ENCODE results near the gene PPP1R13B. TPM values are rescaled to one million over a fixed set of nuclear protein-coding genes. Genes with fewer than 3 reads are reported as not detected.

The PPP1R13B gene
- total RNA-seq, 4 donors from 2014 or later, result 10.7 to 48.3 (median 23.3) TPM

DNA sequence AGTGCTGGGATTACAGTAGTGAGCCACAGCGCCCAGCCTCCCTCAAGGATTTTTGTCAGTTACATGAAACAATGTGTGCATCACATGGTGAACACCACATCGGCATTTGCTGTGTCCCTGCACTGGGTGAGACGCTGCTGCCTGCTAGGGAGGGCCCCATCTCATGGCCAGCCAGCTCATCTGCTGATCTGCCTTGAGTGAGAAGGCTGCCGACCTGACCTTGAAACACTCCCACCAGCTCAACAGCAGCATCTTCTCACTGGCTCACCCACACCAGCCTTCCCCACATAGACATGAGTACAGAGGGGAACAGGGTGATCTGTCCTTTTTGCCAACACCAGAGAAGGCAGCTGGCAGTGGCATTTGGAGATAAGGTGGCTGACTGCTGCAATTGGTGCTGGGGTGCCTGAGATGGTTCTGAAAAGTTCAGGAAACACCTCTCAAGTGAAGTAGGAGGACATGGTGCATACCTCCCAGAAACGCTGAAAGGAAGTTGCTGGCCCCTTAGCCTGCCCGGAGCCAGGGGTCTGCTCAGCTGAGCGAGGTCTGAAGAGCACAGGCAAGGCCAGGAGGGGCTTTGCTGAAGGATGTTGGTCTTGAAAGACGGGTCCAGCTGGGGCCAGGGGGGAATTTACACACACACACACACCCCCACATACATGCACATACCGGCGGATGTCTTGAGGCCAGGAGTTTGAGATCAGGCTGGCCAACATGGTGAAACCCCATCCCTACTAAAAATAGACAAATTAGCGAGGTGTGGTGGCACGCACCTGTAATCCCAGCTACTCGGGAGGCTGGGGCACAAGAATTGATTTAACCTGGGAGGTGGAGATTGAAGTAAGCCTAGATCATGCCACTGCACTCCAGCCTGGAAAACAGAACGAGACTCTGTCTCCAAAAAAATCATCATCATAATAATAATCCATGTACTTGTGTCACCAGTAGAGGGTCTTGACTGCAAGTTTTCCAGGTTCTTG, 14.3 kb upstream of the PPP1R13B start:
- no peaks in the 10 kb centered on the region for H3K4me1 ChIP-seq
- no peaks in the 10 kb centered on the region for H3K36me3 ChIP-seq
- H3K27me3 ChIP-seq, result no peaks in the 10 kb centered on the region
- H3K27ac ChIP-seq, result no peak overlapping the region
- H3K4me3 ChIP-seq, result no peak overlapping the region
- no peak for TF ChIP-seq EP300 (IDR thresholded peaks at IDR 0.05)
- no peak for TF ChIP-seq CTCF (IDR thresholded peaks at IDR 0.05)
- no peak for TF ChIP-seq POLR2A (IDR thresholded peaks at IDR 0.05)
- DNase-seq (ENCODE audit: low spot score in 2 of 2), result no peak
- no peaks in the 10 kb centered on the region for H3K9me3 ChIP-seq
- 74 to 85% methylated on average over 12 to 14 of the region's 14 CpGs for WGBS, 2 donors

- WGBS, 2 donors, result 69 to 74% methylated on average over 17 of the region's 18 CpGs
- no peak for TF ChIP-seq POLR2A (IDR thresholded peaks at IDR 0.05)
- no peak for TF ChIP-seq EP300 (IDR thresholded peaks at IDR 0.05)
- no peak for TF ChIP-seq CTCF (IDR thresholded peaks at IDR 0.05)
- peaks cover 0 to 13% (median 0%) of the 10 kb centered on the region in 4 donors for H3K4me1 ChIP-seq
- H3K4me3 ChIP-seq, result no peak overlapping the region
- no peak overlapping the region for H3K27ac ChIP-seq
- no peaks in the 10 kb centered on the region for H3K9me3 ChIP-seq
- H3K36me3 ChIP-seq, result no peaks in the 10 kb centered on the region
- no peak for DNase-seq (ENCODE audit: low spot score in 2 of 2)
- no peaks in the 10 kb centered on the region for H3K27me3 ChIP-seq
Observed at GRCh38 chr14:103859416-103860202, 12.2 kb upstream of the PPP1R13B start.

DNA sequence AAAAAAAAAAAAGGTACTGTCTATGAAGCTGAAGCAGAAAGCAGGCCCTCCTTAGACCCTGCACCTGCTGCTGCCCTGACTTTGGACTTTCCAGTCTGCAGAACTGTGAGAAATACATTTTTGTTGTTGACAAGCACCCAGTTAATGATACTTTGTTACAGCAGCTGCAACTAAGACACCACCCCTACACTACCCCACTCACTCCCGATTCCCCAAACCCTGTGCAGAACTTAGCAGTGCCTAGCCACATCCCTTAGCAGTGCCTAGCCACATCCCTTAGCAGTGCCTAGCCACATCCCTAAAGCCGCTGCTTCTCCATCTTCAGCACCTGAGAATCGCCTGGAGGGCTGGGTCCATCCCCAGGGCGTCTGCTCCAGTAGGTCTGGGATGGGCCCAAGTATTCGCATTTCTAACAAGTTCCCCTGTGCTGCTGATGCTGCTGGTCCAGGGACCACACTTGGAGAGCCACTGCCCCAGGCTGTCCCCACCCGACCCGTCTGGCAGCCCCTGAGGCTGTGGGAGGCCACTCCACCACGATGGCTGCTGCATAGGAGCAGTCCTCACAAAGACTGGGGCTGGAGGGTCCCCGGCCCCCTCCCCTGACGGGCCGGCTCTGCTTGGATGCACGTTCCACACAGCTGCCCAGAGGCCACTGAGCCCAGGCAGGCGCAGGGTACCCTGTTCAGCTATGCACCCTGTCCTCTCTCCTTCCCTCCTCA, 10.8 kb upstream of the PPP1R13B start:
- 65 to 71% methylated on average over 11 to 13 of the region's 13 CpGs for WGBS, 2 donors
- Histone ChIP-seq H3K27ac (no peak overlapping the region), H3K9me3 (no peaks in the 10 kb centered on the region), H3K36me3 (no peaks in the 10 kb centered on the region), H3K4me1 (peaks cover 0 to 15% (median 0%) of the 10 kb centered on the region in 4 donors), H3K4me3 (no peak overlapping the region), H3K27me3 (no peaks in the 10 kb centered on the region)
- no peak for DNase-seq (ENCODE audit: low spot score in 2 of 2)
- TF ChIP-seq POLR2A (IDR thresholded peaks at IDR 0.05) (no peak), EP300 (IDR thresholded peaks at IDR 0.05) (no peak), CTCF (IDR thresholded peaks at IDR 0.05) (no peak)

- Histone ChIP-seq H3K27me3 (no peaks in the 10 kb centered on the region), H3K27ac (no peak overlapping the region), H3K36me3 (no peaks in the 10 kb centered on the region), H3K4me3 (no peak overlapping the region), H3K9me3 (no peaks in the 10 kb centered on the region), H3K4me1 (peaks cover 0 to 15% (median 0%) of the 10 kb centered on the region in 4 donors)
- DNase-seq (ENCODE audit: low spot score in 2 of 2), result no peak
- WGBS, 2 donors, result 74 to 91% methylated on average over 5 to 6 of the region's 6 CpGs
- TF ChIP-seq EP300 (IDR thresholded peaks at IDR 0.05) (no peak), POLR2A (IDR thresholded peaks at IDR 0.05) (no peak), CTCF (IDR thresholded peaks at IDR 0.05) (no peak)
Observed at GRCh38 chr14:103857256-103857655, 9.9 kb upstream of the PPP1R13B start.
